C4-2B (cell line): ENCODE measurements around the gene GRM2.

Source experiments
- ZFX ChIP-seq: fragments of 450-650 bp; IDR thresholded peaks from 2 replicates; pipeline ENCODE4 v1.6.1; 2017
- TF ChIP-seq, protein P1 (sequence below): fragments of 450-650 bp; conservative IDR thresholded peaks from 2 replicates; pipeline ENCODE4 v1.5.1; 2017; ENCODE audit warnings: mild to moderate bottlenecking

- TF ChIP-seq, protein P1, sequence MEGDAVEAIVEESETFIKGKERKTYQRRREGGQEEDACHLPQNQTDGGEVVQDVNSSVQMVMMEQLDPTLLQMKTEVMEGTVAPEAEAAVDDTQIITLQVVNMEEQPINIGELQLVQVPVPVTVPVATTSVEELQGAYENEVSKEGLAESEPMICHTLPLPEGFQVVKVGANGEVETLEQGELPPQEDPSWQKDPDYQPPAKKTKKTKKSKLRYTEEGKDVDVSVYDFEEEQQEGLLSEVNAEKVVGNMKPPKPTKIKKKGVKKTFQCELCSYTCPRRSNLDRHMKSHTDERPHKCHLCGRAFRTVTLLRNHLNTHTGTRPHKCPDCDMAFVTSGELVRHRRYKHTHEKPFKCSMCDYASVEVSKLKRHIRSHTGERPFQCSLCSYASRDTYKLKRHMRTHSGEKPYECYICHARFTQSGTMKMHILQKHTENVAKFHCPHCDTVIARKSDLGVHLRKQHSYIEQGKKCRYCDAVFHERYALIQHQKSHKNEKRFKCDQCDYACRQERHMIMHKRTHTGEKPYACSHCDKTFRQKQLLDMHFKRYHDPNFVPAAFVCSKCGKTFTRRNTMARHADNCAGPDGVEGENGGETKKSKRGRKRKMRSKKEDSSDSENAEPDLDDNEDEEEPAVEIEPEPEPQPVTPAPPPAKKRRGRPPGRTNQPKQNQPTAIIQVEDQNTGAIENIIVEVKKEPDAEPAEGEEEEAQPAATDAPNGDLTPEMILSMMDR: no peak
- TF ChIP-seq ZFX: no peak
Measured at GRCh38 chr3:51751287-51751686, 44.4 kb downstream of the GRM2 start.
